CD4-positive, CD25-positive, alpha-beta regulatory T cell (primary cell): ENCODE results near the gene CA5B. TPM values are rescaled to one million over a fixed set of nuclear protein-coding genes. Genes with fewer than 3 reads are reported as not detected.

Experiments used
- polyA plus RNA-seq, 4 donors: library from polyadenylated mRNA; unstranded; fragments of 300-500 nt; fragmentation: Illumina TruSeq; gene quantifications; one replicate each; pipeline ENCODE4 v1.2.3, GENCODE V29; 2021
- total RNA-seq: library from RNA; stranded (reverse); gene quantifications from one replicate; pipeline ENCODE4 v1.2.3, GENCODE V29; 2022

CA5B gene
- total and polyA plus RNA-seq, 5 donors from 2014 or later = 34.9 to 74.3 (median 52.5) TPM

Other genes starting within 250 kb of the CA5B start
- gene PIR, start 244.9 kb upstream of the CA5B start, total RNA-seq = not detected
- gene PIR, start 244.9 kb upstream of the CA5B start, polyA plus RNA-seq = under 1 TPM in 1 of 4 donors, not detected in 3; 0.14 TPM
- not detected for gene BMX, start 237.5 kb upstream of the CA5B start, total RNA-seq
- gene BMX, start 237.5 kb upstream of the CA5B start, polyA plus RNA-seq = not detected
- gene ACE2, start 137.3 kb upstream of the CA5B start, total RNA-seq = not detected
- not detected for gene ACE2, start 137.3 kb upstream of the CA5B start, polyA plus RNA-seq
- not detected for gene CLTRN, start 73.5 kb upstream of the CA5B start, total RNA-seq
- gene CLTRN, start 73.5 kb upstream of the CA5B start, polyA plus RNA-seq = under 1 TPM in 3 of 4 donors, not detected in 1; 0.11 to 0.17 (median 0.17) TPM
- 47.5 TPM for gene ZRSR2, start 52.2 kb downstream of the CA5B start, total RNA-seq
- gene ZRSR2, start 52.2 kb downstream of the CA5B start, polyA plus RNA-seq = 10 to 100 TPM; 16.6 to 25.3 (median 19.3) TPM
- gene AP1S2, start 116.5 kb downstream of the CA5B start, total RNA-seq = 32.8 TPM
- 10 to 100 TPM; 68.4 to 93.5 (median 77.8) TPM for gene AP1S2, start 116.5 kb downstream of the CA5B start, polyA plus RNA-seq